H9 (cell line): Measurements from ENCODE around the gene OSBPL1A. TPM values are rescaled to one million over a fixed set of nuclear protein-coding genes. Genes with fewer than 3 reads are reported as not detected.

Source experiments
- DNase-seq: peaks from one replicate; pipeline ENCODE4 v3.0.0-alpha.2; 2017
- H2AFZ ChIP-seq: one replicate; pipeline ENCODE4 v1.6.1; 2013; ENCODE audit warnings: mild to moderate bottlenecking, low read length, control low read depth, moderate library complexity
- H2AK5ac ChIP-seq: 2 replicates; pipeline ENCODE4 v1.6.1; 2013; ENCODE audit warnings: low read length, control low read depth, mixed read lengths; ENCODE audit not compliant: insufficient read length
- H2BK120ac ChIP-seq: one replicate; pipeline ENCODE4 v1.6.1; 2013; ENCODE audit warnings: low read depth, mild to moderate bottlenecking, low read length, control low read depth, inconsistent platforms; ENCODE audit not compliant: poor library complexity, severe bottlenecking
- H2BK12ac ChIP-seq: 2 replicates; pipeline ENCODE4 v1.6.1; 2013; ENCODE audit warnings: low read length, control low read depth, mixed read lengths, low read depth; ENCODE audit not compliant: insufficient read length
- H2BK15ac ChIP-seq: 2 replicates; pipeline ENCODE4 v1.6.1; 2013; ENCODE audit warnings: low read depth, low read length, control low read depth
- H2BK20ac ChIP-seq: one replicate; pipeline ENCODE4 v1.6.1; 2013; ENCODE audit warnings: low read depth, mild to moderate bottlenecking, low read length, control low read depth, inconsistent platforms; ENCODE audit not compliant: poor library complexity, severe bottlenecking
- H2BK5ac ChIP-seq: 2 replicates; pipeline ENCODE4 v1.6.1; 2013; ENCODE audit warnings: low read length, control low read depth, mixed read lengths; ENCODE audit not compliant: insufficient read length
- H3K14ac ChIP-seq: 2 replicates; pipeline ENCODE4 v1.6.1; 2013; ENCODE audit warnings: low read length, control low read depth; ENCODE audit not compliant: insufficient read depth
- H3K18ac ChIP-seq: 2 replicates; pipeline ENCODE4 v1.6.1; 2013; ENCODE audit warnings: low read depth, mild to moderate bottlenecking, mixed read lengths, low read length, control low read depth; ENCODE audit not compliant: insufficient read length
- H3K23ac ChIP-seq: 2 replicates; pipeline ENCODE4 v1.6.1; 2013; ENCODE audit warnings: low read length, control low read depth, mixed read lengths, low read depth; ENCODE audit not compliant: insufficient read length
- H3K23me2 ChIP-seq: 2 replicates; pipeline ENCODE4 v1.6.1; 2013; ENCODE audit warnings: low read depth, mild to moderate bottlenecking, mixed read lengths, low read length, control low read depth; ENCODE audit not compliant: insufficient read length, poor library complexity, severe bottlenecking
- H3K27ac ChIP-seq: 2 replicates; pipeline ENCODE4 v1.5.1; 2013; ENCODE audit warnings: low read length, control low read depth, mixed read lengths, low read depth; ENCODE audit not compliant: insufficient read length
- H3K27me3 ChIP-seq: 2 replicates; pipeline ENCODE4 v1.6.1; 2013; ENCODE audit warnings: low read length, control low read depth, inconsistent platforms; ENCODE audit not compliant: insufficient read depth
- H3K4ac ChIP-seq: 2 replicates; pipeline ENCODE4 v1.6.1; 2013; ENCODE audit warnings: low read depth, mild to moderate bottlenecking, control low read depth, inconsistent platforms, low read length, moderate library complexity
- H3K4me1 ChIP-seq: 2 replicates; pipeline ENCODE4 v1.6.1; 2013; ENCODE audit warnings: low read length, control low read depth, inconsistent platforms; ENCODE audit not compliant: insufficient read depth
- H3K4me2 ChIP-seq: 2 replicates; pipeline ENCODE4 v1.6.1; 2013; ENCODE audit warnings: low read length, control low read depth, mixed read lengths; ENCODE audit not compliant: insufficient read length, insufficient read depth
- H3K56ac ChIP-seq: 2 replicates; pipeline ENCODE4 v1.6.1; 2013; ENCODE audit warnings: low read depth, mild to moderate bottlenecking, mixed read lengths, low read length, control low read depth; ENCODE audit not compliant: insufficient read length
- H3K79me1 ChIP-seq: 2 replicates; pipeline ENCODE4 v1.6.1; 2013; ENCODE audit warnings: low read depth, mild to moderate bottlenecking, moderate library complexity, low read length, control low read depth, inconsistent platforms; ENCODE audit not compliant: insufficient read depth, poor library complexity, severe bottlenecking
- H3K79me2 ChIP-seq: 2 replicates; pipeline ENCODE4 v1.6.1; 2013; ENCODE audit warnings: low read length, control low read depth, inconsistent platforms; ENCODE audit not compliant: insufficient read depth
- H3K9ac ChIP-seq: 2 replicates; pipeline ENCODE4 v1.6.1; 2013; ENCODE audit warnings: low read length, control low read depth, mixed read lengths; ENCODE audit not compliant: insufficient read length; ENCODE audit errors: extremely low read depth
- H3K9me3 ChIP-seq: one replicate; pipeline ENCODE4 v1.6.1; 2013; ENCODE audit warnings: low read depth, low read length, inconsistent platforms; ENCODE audit not compliant: control insufficient read depth
- H3T11ph ChIP-seq: one replicate; pipeline ENCODE4 v1.6.1; 2013; ENCODE audit warnings: mild to moderate bottlenecking, low read length, control low read depth, inconsistent platforms
- H4K20me1 ChIP-seq: one replicate; pipeline ENCODE4 v1.6.1; 2013; ENCODE audit not compliant: control insufficient read depth, insufficient read length, insufficient read depth
- H4K5ac ChIP-seq: 2 replicates; pipeline ENCODE4 v1.6.1; 2013; ENCODE audit warnings: low read depth, mild to moderate bottlenecking, mixed read lengths, low read length, control low read depth; ENCODE audit not compliant: insufficient read length
- H4K8ac ChIP-seq: replicated peaks from 2 replicates; pipeline ENCODE4 v1.6.1; 2013; ENCODE audit warnings: low read length, control low read depth, mixed read lengths, low read depth; ENCODE audit not compliant: insufficient read length
- H4K91ac ChIP-seq: 2 replicates; pipeline ENCODE4 v1.6.1; 2013; ENCODE audit warnings: low read depth, mild to moderate bottlenecking, moderate library complexity, mixed read lengths, low read length, control low read depth; ENCODE audit not compliant: insufficient read length
- H3K27ac Mint-ChIP-seq, 3 experiments: 2 replicates in 2 of 3; 3 replicates in 1 of 3; pipeline ENCODE4 v1.8.0; 2020 to 2021; ENCODE audit warnings: mixed read lengths in 3 of 3, mild to moderate bottlenecking in 1 of 3, moderate library complexity in 1 of 3
- H3K27me3 Mint-ChIP-seq: 2 replicates; pipeline ENCODE4 v1.8.0; 2021; ENCODE audit warnings: low read depth, mild to moderate bottlenecking, moderate library complexity, mixed read lengths
- H3K36me3 Mint-ChIP-seq, 3 experiments: 2 replicates in 2 of 3; 3 replicates in 1 of 3; pipeline ENCODE4 v1.8.0; 2020 to 2021; ENCODE audit warnings: low read depth in 3 of 3, mixed read lengths in 3 of 3; ENCODE audit not compliant: insufficient read depth in 1 of 3
- H3K4me1 Mint-ChIP-seq, 2 experiments: 2 replicates each; pipeline ENCODE4 v1.8.0; 2020; ENCODE audit warnings: mixed read lengths in 2 of 2
- H3K4me3 Mint-ChIP-seq, 2 experiments: 2 replicates in 1 of 2; 3 replicates in 1 of 2; pipeline ENCODE4 v1.8.0; 2020 to 2021; ENCODE audit warnings: mild to moderate bottlenecking in 2 of 2, mixed read lengths in 2 of 2, moderate library complexity in 1 of 2
- H3K9me3 Mint-ChIP-seq, 2 experiments: 2 replicates in 1 of 2; 3 replicates in 1 of 2; pipeline ENCODE4 v1.8.0; 2020; ENCODE audit warnings: mild to moderate bottlenecking in 2 of 2, mixed read lengths in 2 of 2, moderate library complexity in 1 of 2
- WGBS: extraction: QIAGEN DNeasy Blood & Tissue Kit; methylation state at CpG from one replicate; pipeline ENCODE4 v1.1.7; 2013; ENCODE audit warnings: missing lambda C conversion rate, low lambda C conversion rate, mixed read lengths; ENCODE audit not compliant: insufficient read length; ENCODE audit errors: extremely low coverage; 5-methylcytosine and 5-hydroxymethylcytosine counted together
- total RNA-seq: library from RNA; stranded (reverse); gene quantifications from 2 replicates; pipeline ENCODE4 v1.2.1, GENCODE V29; 2021
- TF ChIP-seq, protein P1 (sequence below): fragments of 200-600 bp; sonication (generic); conservative IDR thresholded peaks from 3 replicates; pipeline ENCODE4 v1.8.0; 2021; ENCODE audit warnings: antibody characterized with exemption, mild to moderate bottlenecking

The OSBPL1A gene
- total RNA-seq, 1 experiment from 2014 or later: 33.9 TPM

DNA sequence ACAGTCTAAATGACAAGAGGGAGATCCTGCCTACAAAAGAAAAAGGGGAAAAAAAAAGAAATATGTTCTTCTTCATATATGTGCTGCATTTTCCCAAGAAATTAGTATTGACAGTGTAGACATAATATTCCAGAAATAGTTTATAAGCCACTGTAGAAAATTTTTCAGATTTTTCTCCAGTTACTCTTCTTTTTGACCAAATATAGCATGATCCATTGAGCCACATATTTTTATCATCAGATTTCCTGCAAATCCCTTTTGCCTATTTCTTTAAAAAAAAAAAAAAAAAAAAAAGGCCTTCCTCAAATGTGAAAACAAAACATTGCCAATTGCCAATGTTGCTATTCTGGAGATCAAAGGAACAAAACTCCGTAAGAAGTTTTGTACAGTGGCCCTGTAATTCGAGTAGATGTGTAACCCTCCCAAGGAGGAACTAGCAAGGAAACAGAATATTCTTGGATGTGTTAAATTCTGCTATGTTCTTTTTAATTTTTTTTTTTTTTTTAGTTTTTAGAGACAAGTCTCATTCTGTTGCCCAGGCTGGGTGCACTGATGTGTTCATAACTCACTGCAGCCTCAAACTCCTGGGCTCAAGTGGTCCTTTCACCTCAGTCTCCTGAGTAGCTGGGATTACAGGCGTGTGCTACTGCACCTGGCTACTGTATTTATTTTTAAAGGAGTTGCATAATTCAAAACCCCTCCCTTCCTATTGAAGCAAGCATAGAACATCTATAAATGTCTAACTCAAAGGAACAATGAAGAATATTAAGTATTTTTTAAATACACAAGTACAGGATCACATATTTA is 271.3 kb downstream of the OSBPL1A start:
- DNase-seq: no peak
- no peak overlapping the region for H2BK15ac ChIP-seq
- no peak overlapping the region for H3K9ac ChIP-seq
- no peak overlapping the region for H3K23ac ChIP-seq
- Mint-ChIP-seq H3K36me3 (peaks cover 2 to 13% (median 4%) of the 10 kb centered on the region in 3 experiments; a peak in 5 of 7 replicates), H3K4me1 (no peaks in the 10 kb centered on the region), H3K9me3 (no peaks in the 10 kb centered on the region), H3K4me3 (no peak overlapping the region), H3K27me3 (no peaks in the 10 kb centered on the region), H3K27ac (no peak overlapping the region)
- no peak overlapping the region for H3K4ac ChIP-seq
- no peak overlapping the region for H2AFZ ChIP-seq
- no CpG with 5 or more reads among the region's 3 CpGs for WGBS
- TF ChIP-seq, protein P1, sequence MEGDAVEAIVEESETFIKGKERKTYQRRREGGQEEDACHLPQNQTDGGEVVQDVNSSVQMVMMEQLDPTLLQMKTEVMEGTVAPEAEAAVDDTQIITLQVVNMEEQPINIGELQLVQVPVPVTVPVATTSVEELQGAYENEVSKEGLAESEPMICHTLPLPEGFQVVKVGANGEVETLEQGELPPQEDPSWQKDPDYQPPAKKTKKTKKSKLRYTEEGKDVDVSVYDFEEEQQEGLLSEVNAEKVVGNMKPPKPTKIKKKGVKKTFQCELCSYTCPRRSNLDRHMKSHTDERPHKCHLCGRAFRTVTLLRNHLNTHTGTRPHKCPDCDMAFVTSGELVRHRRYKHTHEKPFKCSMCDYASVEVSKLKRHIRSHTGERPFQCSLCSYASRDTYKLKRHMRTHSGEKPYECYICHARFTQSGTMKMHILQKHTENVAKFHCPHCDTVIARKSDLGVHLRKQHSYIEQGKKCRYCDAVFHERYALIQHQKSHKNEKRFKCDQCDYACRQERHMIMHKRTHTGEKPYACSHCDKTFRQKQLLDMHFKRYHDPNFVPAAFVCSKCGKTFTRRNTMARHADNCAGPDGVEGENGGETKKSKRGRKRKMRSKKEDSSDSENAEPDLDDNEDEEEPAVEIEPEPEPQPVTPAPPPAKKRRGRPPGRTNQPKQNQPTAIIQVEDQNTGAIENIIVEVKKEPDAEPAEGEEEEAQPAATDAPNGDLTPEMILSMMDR: no peak
- H2BK5ac ChIP-seq: no peak overlapping the region
- no peak overlapping the region for H3K56ac ChIP-seq
- H3K18ac ChIP-seq: no peak overlapping the region
- H4K8ac ChIP-seq: no peak overlapping the region
- no peaks in the 10 kb centered on the region for H3K79me1 ChIP-seq
- no peak overlapping the region for H4K91ac ChIP-seq
- no peaks in the 10 kb centered on the region for H3K79me2 ChIP-seq
- H2BK120ac ChIP-seq: no peak overlapping the region
- no peaks in the 10 kb centered on the region for H4K20me1 ChIP-seq
- no peak overlapping the region for H2AK5ac ChIP-seq
- no peaks in the 10 kb centered on the region for H3K23me2 ChIP-seq
- H2BK12ac ChIP-seq: no peak overlapping the region
- no peaks in the 10 kb centered on the region for H3K9me3 ChIP-seq
- no peak overlapping the region for H3T11ph ChIP-seq
- no peaks in the 10 kb centered on the region for H3K27me3 ChIP-seq
- H3K4me2 ChIP-seq: no peak overlapping the region
- no peaks in the 10 kb centered on the region for H3K4me1 ChIP-seq
- H3K27ac ChIP-seq: no peak overlapping the region
- no peak overlapping the region for H4K5ac ChIP-seq
- no peak overlapping the region for H3K14ac ChIP-seq
- H2BK20ac ChIP-seq: no peak overlapping the region
